Suprapubic skin (tissue), 3 donors: ENCODE results near the gene PRRG1.

Experiments used
- CTCF ChIP-seq, 2 donors: fragments of 200-600 bp in 1 of 2; fragments of 450-650 bp in 1 of 2; sonication (generic) in 1 of 2; IDR thresholded peaks; one replicate each; pipeline ENCODE4 v1.5.1; 2016 to 2019; ENCODE audit warnings: antibody characterized with exemption in 2 of 2, mild to moderate bottlenecking in 1 of 2, moderate library complexity in 1 of 2
- EP300 ChIP-seq: sonication (generic); formaldehyde crosslinking; IDR thresholded peaks from one replicate; pipeline ENCODE4 v1.6.1; 2017; ENCODE audit warnings: antibody characterized with exemption
- POLR2A ChIP-seq, 2 donors: fragments of 450-650 bp; IDR thresholded peaks; one replicate each; pipeline ENCODE4 v1.6.1; 2017; ENCODE audit warnings: antibody characterized with exemption in 2 of 2, mild to moderate bottlenecking in 2 of 2, moderate library complexity in 2 of 2

GRCh38 chrX:37470711-37471110, 121.5 kb downstream of the PRRG1 start:
- TF ChIP-seq POLR2A (IDR thresholded peaks at IDR 0.05) (no peak), CTCF (IDR thresholded peaks at IDR 0.05) (no peak), EP300 (no peak)
